WTC11 (cell line): Measurements from ENCODE around the gene LCLAT1. TPM values are rescaled to one million over a fixed set of nuclear protein-coding genes. Genes with fewer than 3 reads are reported as not detected.

Experiments used
- ATAC-seq: fragments of 200-7000 bp; cut with Tn5 transposase; 2 replicates; pipeline ENCODE4 v1.10.0; 2021; ENCODE audit warnings: mild to moderate bottlenecking, moderate library complexity
- CTCF ChIA-PET: fragments of 300-600 bp; sonication (Branson Sonifier 250); formaldehyde crosslinking; loops from one replicate; lab custom pipeline; 2021; ENCODE audit warnings: antibody characterized with exemption; lab: Charles Lee
- POLR2A ChIA-PET: fragments of 350-600 bp; sonication (Branson Sonifier 250); formaldehyde crosslinking; loops from one replicate; lab custom pipeline; 2021; ENCODE audit warnings: antibody characterized with exemption; lab: Charles Lee
- DNase-seq: peaks from one replicate; pipeline ENCODE4 v3.0.0; 2021; ENCODE audit warnings: low spot score
- H3K27ac Mint-ChIP-seq: 2 replicates; pipeline ENCODE4 v1.8.0; 2021; ENCODE audit warnings: mixed read lengths
- H3K27me3 Mint-ChIP-seq: 2 replicates; pipeline ENCODE4 v1.8.0; 2021; ENCODE audit warnings: low read depth, mild to moderate bottlenecking, moderate library complexity, mixed read lengths
- H3K36me3 Mint-ChIP-seq: 2 replicates; pipeline ENCODE4 v1.8.0; 2021; ENCODE audit warnings: mixed read lengths
- H3K4me1 Mint-ChIP-seq: 2 replicates; pipeline ENCODE4 v1.8.0; 2022; ENCODE audit warnings: mixed read lengths
- H3K4me3 Mint-ChIP-seq: 2 replicates; pipeline ENCODE4 v1.8.0; 2021; ENCODE audit warnings: mild to moderate bottlenecking, moderate library complexity, mixed read lengths
- H3K9me3 Mint-ChIP-seq: 2 replicates; pipeline ENCODE4 v1.8.0; 2021; ENCODE audit warnings: mixed read lengths
- ATF1 ChIP-seq: sonication (generic); formaldehyde crosslinking; IDR thresholded peaks from 2 replicates; pipeline ENCODE4 v1.8.1; 2023; ENCODE audit warnings: mild to moderate bottlenecking, moderate library complexity, missing genetic modification reagents
- CREB1 ChIP-seq: sonication (generic); formaldehyde crosslinking; IDR thresholded peaks from 2 replicates; pipeline ENCODE4 v1.8.0; 2023; ENCODE audit warnings: mild to moderate bottlenecking, missing genetic modification reagents
- ESRRA ChIP-seq: sonication (generic); formaldehyde crosslinking; IDR thresholded peaks from 2 replicates; pipeline ENCODE4 v1.8.1; 2022; ENCODE audit warnings: mild to moderate bottlenecking, missing genetic modification reagents, borderline replicate concordance
- MAX ChIP-seq: sonication (generic); formaldehyde crosslinking; IDR thresholded peaks from 2 replicates; pipeline ENCODE4 v1.8.0; 2022; ENCODE audit warnings: mild to moderate bottlenecking, missing genetic modification reagents
- NR3C1 ChIP-seq: sonication (generic); formaldehyde crosslinking; conservative IDR thresholded peaks from 2 replicates; pipeline ENCODE4 v1.8.1; 2023; ENCODE audit warnings: low read depth, mild to moderate bottlenecking, missing genetic modification reagents
- OVOL2 ChIP-seq: fragments of 250-450 bp; sonication (Bioruptor Pico); IDR thresholded peaks from 2 replicates; pipeline ENCODE4 v1.9.0; 2021; ENCODE audit warnings: mild to moderate bottlenecking, borderline replicate concordance
- PREB ChIP-seq: sonication (generic); formaldehyde crosslinking; IDR thresholded peaks from 2 replicates; pipeline ENCODE4 v1.8.1; 2022; ENCODE audit warnings: mild to moderate bottlenecking, missing genetic modification reagents, moderate library complexity, borderline replicate concordance
- RELA ChIP-seq: sonication (generic); formaldehyde crosslinking; IDR thresholded peaks from 2 replicates; pipeline ENCODE4 v1.8.1; 2022; ENCODE audit warnings: missing genetic modification reagents, mild to moderate bottlenecking, borderline replicate concordance
- RORB ChIP-seq: fragments of 250-450 bp; sonication (Bioruptor Pico); IDR thresholded peaks from 2 replicates; pipeline ENCODE4 v1.9.0; 2021; ENCODE audit warnings: mild to moderate bottlenecking
- SMAD4 ChIP-seq: sonication (generic); formaldehyde crosslinking; IDR thresholded peaks from 2 replicates; pipeline ENCODE4 v1.8.0; 2022; ENCODE audit warnings: mild to moderate bottlenecking, missing genetic modification reagents
- SP1 ChIP-seq: sonication (generic); formaldehyde crosslinking; conservative IDR thresholded peaks from 2 replicates; pipeline ENCODE4 v1.8.1; 2022; ENCODE audit warnings: missing genetic modification reagents
- STAT6 ChIP-seq: sonication (generic); formaldehyde crosslinking; conservative IDR thresholded peaks from 2 replicates; pipeline ENCODE4 v1.8.1; 2023; ENCODE audit warnings: mild to moderate bottlenecking, low read depth, missing genetic modification reagents, moderate library complexity
- TEAD4 ChIP-seq: sonication (generic); formaldehyde crosslinking; IDR thresholded peaks from 2 replicates; pipeline ENCODE4 v1.8.0; 2022; ENCODE audit warnings: mild to moderate bottlenecking, missing genetic modification reagents
- USF2 ChIP-seq: sonication (generic); formaldehyde crosslinking; IDR thresholded peaks from 2 replicates; pipeline ENCODE4 v1.8.1; 2023; ENCODE audit warnings: mild to moderate bottlenecking, missing genetic modification reagents, moderate library complexity
- ZBTB43 ChIP-seq: sonication (generic); formaldehyde crosslinking; IDR thresholded peaks from 2 replicates; pipeline ENCODE4 v1.8.1; 2023; ENCODE audit warnings: mild to moderate bottlenecking, missing genetic modification reagents
- ZNF317 ChIP-seq: sonication (generic); formaldehyde crosslinking; IDR thresholded peaks from 2 replicates; pipeline ENCODE4 v1.8.1; 2023; ENCODE audit warnings: low read depth, mild to moderate bottlenecking, moderate library complexity, missing genetic modification reagents, borderline replicate concordance
- ZNF396 ChIP-seq: fragments of 250-450 bp; sonication (Bioruptor Pico); IDR thresholded peaks from 2 replicates; pipeline ENCODE4 v1.8.0; 2021; ENCODE audit warnings: mild to moderate bottlenecking, moderate library complexity, borderline replicate concordance
- ZNF416 ChIP-seq: fragments of 250-450 bp; sonication (Bioruptor Pico); IDR thresholded peaks from 2 replicates; pipeline ENCODE4 v1.9.0; 2021; ENCODE audit warnings: mild to moderate bottlenecking, inconsistent platforms
- total RNA-seq: library from RNA; stranded (reverse); gene quantifications from 3 replicates; pipeline ENCODE4 v1.2.3, GENCODE V29; 2021
- TF ChIP-seq, protein P1 (sequence below): sonication (generic); formaldehyde crosslinking; IDR thresholded peaks from 2 replicates; pipeline ENCODE4 v1.8.1; 2022; ENCODE audit warnings: low read depth, mild to moderate bottlenecking, moderate library complexity, missing genetic modification reagents, borderline replicate concordance
- TF ChIP-seq, protein P2 (sequence below): fragments of 250-450 bp; sonication (Bioruptor Pico); IDR thresholded peaks from 2 replicates; pipeline ENCODE4 v2.1.2; 2022; ENCODE audit warnings: mild to moderate bottlenecking, moderate library complexity
- TF ChIP-seq, protein P3 (sequence below): sonication (generic); formaldehyde crosslinking; IDR thresholded peaks from 2 replicates; pipeline ENCODE4 v1.8.0; 2022; ENCODE audit warnings: mild to moderate bottlenecking, missing genetic modification reagents
- TF ChIP-seq, protein P4 (sequence below): sonication (generic); formaldehyde crosslinking; IDR thresholded peaks from 2 replicates; pipeline ENCODE4 v1.8.1; 2022; ENCODE audit warnings: mild to moderate bottlenecking, moderate library complexity, missing genetic modification reagents
- TF ChIP-seq, protein P5 (sequence below): fragments of 250-450 bp; sonication (Bioruptor Pico); IDR thresholded peaks from 2 replicates; pipeline ENCODE4 v1.9.0; 2021; ENCODE audit warnings: mild to moderate bottlenecking

Gene LCLAT1
- total RNA-seq, 1 experiment from 2014 or later: 22.3 TPM

- TF ChIP-seq, protein P1, sequence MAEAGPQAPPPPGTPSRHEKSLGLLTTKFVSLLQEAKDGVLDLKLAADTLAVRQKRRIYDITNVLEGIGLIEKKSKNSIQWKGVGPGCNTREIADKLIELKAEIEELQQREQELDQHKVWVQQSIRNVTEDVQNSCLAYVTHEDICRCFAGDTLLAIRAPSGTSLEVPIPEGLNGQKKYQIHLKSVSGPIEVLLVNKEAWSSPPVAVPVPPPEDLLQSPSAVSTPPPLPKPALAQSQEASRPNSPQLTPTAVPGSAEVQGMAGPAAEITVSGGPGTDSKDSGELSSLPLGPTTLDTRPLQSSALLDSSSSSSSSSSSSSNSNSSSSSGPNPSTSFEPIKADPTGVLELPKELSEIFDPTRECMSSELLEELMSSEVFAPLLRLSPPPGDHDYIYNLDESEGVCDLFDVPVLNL (CRISPR knock-in tag): no peak
- TF ChIP-seq PREB (CRISPR knock-in tag) (no peak), ESRRA (CRISPR knock-in tag) (no peak), ZBTB43 (CRISPR knock-in tag) (no peak), MAX (CRISPR knock-in tag) (no peak), OVOL2 (CRISPR knock-in tag) (no peak), SMAD4 (CRISPR knock-in tag) (no peak), RELA (CRISPR knock-in tag) (no peak), ZNF396 (CRISPR knock-in tag) (no peak), TEAD4 (CRISPR knock-in tag) (no peak), CREB1 (no peak), ZNF416 (CRISPR knock-in tag) (no peak), ZNF317 (CRISPR knock-in tag) (no peak), SP1 (CRISPR knock-in tag) (no peak)
- TF ChIP-seq, protein P2, sequence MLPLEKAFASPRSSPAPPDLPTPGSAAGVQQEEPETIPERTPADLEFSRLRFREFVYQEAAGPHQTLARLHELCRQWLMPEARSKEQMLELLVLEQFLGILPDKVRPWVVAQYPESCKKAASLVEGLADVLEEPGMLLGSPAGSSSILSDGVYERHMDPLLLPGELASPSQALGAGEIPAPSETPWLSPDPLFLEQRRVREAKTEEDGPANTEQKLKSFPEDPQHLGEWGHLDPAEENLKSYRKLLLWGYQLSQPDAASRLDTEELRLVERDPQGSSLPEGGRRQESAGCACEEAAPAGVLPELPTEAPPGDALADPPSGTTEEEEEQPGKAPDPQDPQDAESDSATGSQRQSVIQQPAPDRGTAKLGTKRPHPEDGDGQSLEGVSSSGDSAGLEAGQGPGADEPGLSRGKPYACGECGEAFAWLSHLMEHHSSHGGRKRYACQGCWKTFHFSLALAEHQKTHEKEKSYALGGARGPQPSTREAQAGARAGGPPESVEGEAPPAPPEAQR (CRISPR knock-in tag): no peak
- TF ChIP-seq, protein P3, sequence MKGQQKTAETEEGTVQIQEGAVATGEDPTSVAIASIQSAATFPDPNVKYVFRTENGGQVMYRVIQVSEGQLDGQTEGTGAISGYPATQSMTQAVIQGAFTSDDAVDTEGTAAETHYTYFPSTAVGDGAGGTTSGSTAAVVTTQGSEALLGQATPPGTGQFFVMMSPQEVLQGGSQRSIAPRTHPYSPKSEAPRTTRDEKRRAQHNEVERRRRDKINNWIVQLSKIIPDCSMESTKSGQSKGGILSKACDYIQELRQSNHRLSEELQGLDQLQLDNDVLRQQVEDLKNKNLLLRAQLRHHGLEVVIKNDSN (CRISPR knock-in tag): no peak
Measured at GRCh38 chr2:30428827-30429461, 18.1 kb upstream of the LCLAT1 start (continued).

GRCh38 chr2:30433541-30434299 is 13.3 kb upstream of the LCLAT1 start:
- Mint-ChIP-seq H3K27me3 (no peaks in the 10 kb centered on the region), H3K36me3 (no peaks in the 10 kb centered on the region), H3K27ac (no peak overlapping the region), H3K4me3 (no peak overlapping the region), H3K9me3 (peaks cover 4% of the 10 kb centered on the region; the same call in 1 of the 2 replicates), H3K4me1 (peaks cover 9% of the 10 kb centered on the region)
- DNase-seq (no peak), ATAC-seq (no peak)
- POLR2A ChIA-PET: no interaction called here
- CTCF ChIA-PET: no interaction called here
- TF ChIP-seq NR3C1 (CRISPR knock-in tag): no peak
- TF ChIP-seq RORB (CRISPR knock-in tag): no peak
- TF ChIP-seq, protein P4, sequence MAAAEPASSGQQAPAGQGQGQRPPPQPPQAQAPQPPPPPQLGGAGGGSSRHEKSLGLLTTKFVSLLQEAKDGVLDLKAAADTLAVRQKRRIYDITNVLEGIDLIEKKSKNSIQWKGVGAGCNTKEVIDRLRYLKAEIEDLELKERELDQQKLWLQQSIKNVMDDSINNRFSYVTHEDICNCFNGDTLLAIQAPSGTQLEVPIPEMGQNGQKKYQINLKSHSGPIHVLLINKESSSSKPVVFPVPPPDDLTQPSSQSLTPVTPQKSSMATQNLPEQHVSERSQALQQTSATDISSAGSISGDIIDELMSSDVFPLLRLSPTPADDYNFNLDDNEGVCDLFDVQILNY (CRISPR knock-in tag): no peak
- TF ChIP-seq CREB1: no peak
- no peak for TF ChIP-seq STAT6
- TF ChIP-seq, protein P5, sequence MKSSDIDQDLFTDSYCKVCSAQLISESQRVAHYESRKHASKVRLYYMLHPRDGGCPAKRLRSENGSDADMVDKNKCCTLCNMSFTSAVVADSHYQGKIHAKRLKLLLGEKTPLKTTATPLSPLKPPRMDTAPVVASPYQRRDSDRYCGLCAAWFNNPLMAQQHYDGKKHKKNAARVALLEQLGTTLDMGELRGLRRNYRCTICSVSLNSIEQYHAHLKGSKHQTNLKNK (CRISPR knock-in tag): no peak
- TF ChIP-seq USF2: no peak
- TF ChIP-seq ATF1: no peak
- no peak for TF ChIP-seq SMAD4 (CRISPR knock-in tag)
- TF ChIP-seq SP1 (CRISPR knock-in tag): no peak
